ENCODE results near the gene WWC2.

DNA sequence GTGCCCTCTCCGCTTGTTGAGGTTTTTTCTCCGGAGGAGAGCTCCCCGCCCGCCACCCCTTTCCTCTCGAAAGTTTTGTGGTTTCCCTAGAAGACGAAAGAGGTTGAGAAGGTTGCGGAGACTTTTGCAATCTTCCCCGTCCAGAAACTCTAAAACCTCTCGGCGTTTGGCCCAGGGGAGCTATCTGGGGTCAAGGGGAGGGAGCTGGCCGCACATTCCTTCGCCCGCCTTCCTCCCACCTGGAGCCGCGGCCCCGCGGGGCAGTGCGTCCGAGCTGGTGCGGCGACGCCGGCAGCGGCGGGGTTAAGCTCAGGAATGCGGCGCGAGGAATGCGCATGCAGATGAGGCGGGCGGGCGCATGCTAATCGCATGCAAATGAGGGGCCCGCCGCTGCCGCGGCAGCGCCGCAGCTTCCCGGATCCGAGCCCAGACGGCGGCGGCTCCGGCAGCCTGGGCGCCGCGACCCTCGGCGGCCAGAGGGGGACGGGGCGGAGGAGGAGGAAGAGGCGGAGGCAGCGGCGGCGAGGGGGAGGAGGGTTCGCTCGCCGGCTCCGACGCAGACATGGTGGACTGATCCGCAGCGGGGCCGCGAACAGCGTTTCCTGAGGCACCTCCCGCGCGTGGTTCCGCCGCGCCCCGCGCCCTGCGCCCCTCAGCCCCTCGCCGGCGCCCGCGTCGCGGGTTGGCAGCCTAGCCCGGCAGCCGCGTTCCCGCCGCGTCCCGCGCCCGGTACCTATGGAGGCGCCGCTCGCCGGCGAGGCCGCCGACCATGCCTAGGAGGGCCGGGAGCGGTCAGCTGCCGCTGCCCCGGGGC is at the start of gene WWC2:
- TF ChIP-seq CTCF (tag by site-specific recombination; IDR thresholded peaks at IDR 0.05), result no peak
- TF ChIP-seq TSHZ1 (tag by site-specific recombination; IDR thresholded peaks at IDR 0.05; ENCODE audit: borderline replicate concordance), result no peak
- TF ChIP-seq, protein P1, sequence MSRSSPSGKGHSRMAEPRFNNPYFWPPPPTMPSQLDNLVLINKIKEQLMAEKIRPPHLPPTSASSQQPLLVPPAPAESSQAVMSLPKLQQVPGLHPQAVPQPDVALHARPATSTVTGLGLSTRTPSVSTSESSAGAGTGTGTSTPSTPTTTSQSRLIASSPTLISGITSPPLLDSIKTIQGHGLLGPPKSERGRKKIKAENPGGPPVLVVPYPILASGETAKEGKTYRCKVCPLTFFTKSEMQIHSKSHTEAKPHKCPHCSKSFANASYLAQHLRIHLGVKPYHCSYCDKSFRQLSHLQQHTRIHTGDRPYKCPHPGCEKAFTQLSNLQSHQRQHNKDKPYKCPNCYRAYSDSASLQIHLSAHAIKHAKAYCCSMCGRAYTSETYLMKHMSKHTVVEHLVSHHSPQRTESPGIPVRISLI (tag by site-specific recombination; IDR thresholded peaks at IDR 0.05), result no peak
- TF ChIP-seq, protein P2, sequence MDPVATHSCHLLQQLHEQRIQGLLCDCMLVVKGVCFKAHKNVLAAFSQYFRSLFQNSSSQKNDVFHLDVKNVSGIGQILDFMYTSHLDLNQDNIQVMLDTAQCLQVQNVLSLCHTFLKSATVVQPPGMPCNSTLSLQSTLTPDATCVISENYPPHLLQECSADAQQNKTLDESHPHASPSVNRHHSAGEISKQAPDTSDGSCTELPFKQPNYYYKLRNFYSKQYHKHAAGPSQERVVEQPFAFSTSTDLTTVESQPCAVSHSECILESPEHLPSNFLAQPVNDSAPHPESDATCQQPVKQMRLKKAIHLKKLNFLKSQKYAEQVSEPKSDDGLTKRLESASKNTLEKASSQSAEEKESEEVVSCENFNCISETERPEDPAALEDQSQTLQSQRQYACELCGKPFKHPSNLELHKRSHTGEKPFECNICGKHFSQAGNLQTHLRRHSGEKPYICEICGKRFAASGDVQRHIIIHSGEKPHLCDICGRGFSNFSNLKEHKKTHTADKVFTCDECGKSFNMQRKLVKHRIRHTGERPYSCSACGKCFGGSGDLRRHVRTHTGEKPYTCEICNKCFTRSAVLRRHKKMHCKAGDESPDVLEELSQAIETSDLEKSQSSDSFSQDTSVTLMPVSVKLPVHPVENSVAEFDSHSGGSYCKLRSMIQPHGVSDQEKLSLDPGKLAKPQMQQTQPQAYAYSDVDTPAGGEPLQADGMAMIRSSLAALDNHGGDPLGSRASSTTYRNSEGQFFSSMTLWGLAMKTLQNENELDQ (tag by site-specific recombination; IDR thresholded peaks at IDR 0.05; ENCODE audit: low read depth), result no peak
- peak; percentile 44; the same call in 1 of the 2 replicates for TF ChIP-seq ZNF335 (tag by site-specific recombination; conservative IDR thresholded peaks at IDR 0.05)
- peak; percentile 59; the same call in 1 of the 2 replicates for TF ChIP-seq ZNF513 (tag by site-specific recombination; IDR thresholded peaks at IDR 0.05)
- TF ChIP-seq ZNF654 (tag by site-specific recombination; IDR thresholded peaks at IDR 0.05; ENCODE audit: low read depth), result no peak
- TF ChIP-seq ZFP3 (tag by site-specific recombination; IDR thresholded peaks at IDR 0.05; ENCODE audit: low read depth), result no peak
- TF ChIP-seq ZNF155 (tag by site-specific recombination; IDR thresholded peaks at IDR 0.05), result no peak
- peak; percentile 65 for TF ChIP-seq PRDM1 (tag by site-specific recombination; IDR thresholded peaks at IDR 0.05)
- no peak for TF ChIP-seq ZNF704 (tag by site-specific recombination; IDR thresholded peaks at IDR 0.05)
- TF ChIP-seq ZNF777 (tag by site-specific recombination; IDR thresholded peaks at IDR 0.05; ENCODE audit: borderline replicate concordance), result no peak
- no peak for TF ChIP-seq ZNF585B (tag by site-specific recombination; IDR thresholded peaks at IDR 0.05)
